HTR-8/SVneo (cell line): ENCODE data around the gene MOB3A.
"Not testable (repeated sequence)": the region's sequence is repeated elsewhere in the genome, so short reads cannot be mapped to it uniquely, and the experiment has no call there.

Source experiments
- DNase-seq: peaks from one replicate; pipeline ENCODE4 v3.0.0; 2011; ENCODE audit warnings: low spot score, mixed read lengths; ENCODE audit not compliant: insufficient read length
- FAIRE-seq: peaks from 2 replicates; lab custom pipeline; 2011; peaks lifted over from hg19 to GRCh38; lab: Jason Lieb, UNC

MOB3A gene

DNA sequence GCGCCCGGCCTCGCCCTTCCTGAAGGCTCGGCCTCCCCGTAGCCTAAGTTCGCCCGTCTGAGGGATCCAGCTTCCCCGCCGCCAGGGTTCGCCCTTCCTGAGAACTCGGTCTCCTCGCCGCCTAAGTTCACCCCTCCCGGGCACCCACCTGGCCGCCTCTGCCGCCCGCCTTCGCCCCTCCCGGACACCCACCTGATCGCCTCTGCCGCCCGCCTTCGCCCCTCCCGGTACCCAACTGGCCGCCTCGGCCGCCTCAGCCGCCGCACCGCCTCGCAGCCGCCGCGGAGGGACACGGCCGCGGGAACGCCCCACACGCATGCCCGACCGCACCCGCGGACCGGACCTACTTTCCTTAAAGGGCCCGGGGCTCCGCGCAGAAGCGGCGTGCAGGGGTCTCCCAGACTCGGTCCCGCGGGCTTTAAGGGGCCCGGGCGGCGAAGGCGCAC is at the start of gene MOB3A:
MOB3A (minus strand) TSS at position 293 of the 446 bp plus-strand sequence. CDS start 17,766 bp downstream, outside the sequence.
- FAIRE-seq (peak; percentile 51), DNase-seq (no peak)

GRCh38 chr19:2145831-2146241 is 49.7 kb upstream of the MOB3A start:
- no peak for DNase-seq
- no peak for FAIRE-seq

GRCh38 chr19:2144190-2144589 is 48.1 kb upstream of the MOB3A start:
- FAIRE-seq (no peak), DNase-seq (no peak)

GRCh38 chr19:2142173-2142829 is 46.2 kb upstream of the MOB3A start:
- FAIRE-seq (no peak), DNase-seq (no peak)

- no peak for DNase-seq
- no peak for FAIRE-seq
Observed at GRCh38 chr19:2140138-2140569, 44.0 kb upstream of the MOB3A start.

DNA sequence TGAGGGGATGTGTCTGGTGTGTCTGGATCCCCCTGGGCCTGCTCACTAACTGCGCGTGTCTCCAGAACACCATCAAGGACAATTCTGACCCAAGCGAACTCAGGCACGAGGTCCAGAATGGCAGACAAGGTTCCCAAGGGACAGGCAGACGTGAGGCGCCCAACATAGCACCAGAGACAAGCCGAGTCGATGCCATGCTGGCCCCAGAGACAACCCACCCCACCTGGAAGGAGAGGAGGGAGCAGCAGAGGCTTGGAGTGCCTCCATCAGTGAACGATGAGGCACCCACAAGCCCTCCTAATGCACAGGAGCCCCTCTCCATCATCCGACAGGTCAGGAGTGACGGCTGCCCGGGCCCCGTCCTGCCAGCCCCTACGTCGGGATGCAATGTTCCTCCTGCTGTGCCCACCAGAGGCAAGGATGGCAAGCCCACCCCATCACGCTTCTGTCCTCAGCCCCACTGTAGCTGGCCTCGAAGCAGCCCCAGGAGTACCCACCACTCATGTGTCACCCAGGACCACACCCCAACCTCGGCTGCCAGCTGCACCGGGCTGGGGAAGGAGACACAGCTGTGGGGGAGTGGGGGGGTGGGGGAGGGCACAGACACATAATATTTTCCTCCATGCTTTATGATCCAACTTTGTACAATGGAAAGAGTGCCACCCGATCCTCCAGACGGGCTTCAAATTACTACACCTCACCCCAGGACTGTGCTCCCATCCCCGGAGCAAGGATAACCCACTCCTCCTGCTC is 43.4 kb upstream of the MOB3A start:
- DNase-seq (no peak), FAIRE-seq (no peak)

DNA sequence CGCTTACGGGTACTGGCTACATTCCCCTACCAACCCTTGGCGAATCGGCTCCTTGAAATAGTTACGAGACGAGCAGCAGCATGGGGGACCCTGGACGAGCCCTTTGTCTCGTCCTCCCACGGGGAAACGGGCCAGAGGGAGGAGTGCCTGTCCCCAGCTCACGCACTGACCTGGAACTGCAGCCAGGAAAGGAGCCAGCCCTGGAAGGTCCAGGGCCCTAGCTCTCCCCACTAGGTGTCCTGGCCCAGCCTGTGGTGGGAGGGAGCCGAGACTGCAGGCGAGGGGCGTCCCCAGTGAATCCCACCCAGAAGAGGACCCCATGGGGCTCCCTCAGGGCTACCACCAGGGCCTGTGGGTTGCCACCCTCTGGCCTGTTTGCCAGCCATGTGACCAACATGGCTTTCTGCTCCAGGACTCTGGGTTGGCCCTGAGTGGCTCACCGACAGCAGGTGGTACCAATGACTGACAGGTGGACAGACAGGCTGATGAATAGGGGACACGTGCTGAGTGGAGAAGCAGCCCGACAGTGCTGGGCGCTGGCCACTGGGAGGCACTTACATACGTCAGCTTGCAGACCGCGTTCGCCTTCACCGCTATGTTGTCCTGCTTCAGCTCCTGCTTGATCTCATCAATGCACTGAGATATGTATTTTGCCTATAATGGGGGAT is 42.1 kb upstream of the MOB3A start:
- DNase-seq (no peak), FAIRE-seq (no peak)

DNA sequence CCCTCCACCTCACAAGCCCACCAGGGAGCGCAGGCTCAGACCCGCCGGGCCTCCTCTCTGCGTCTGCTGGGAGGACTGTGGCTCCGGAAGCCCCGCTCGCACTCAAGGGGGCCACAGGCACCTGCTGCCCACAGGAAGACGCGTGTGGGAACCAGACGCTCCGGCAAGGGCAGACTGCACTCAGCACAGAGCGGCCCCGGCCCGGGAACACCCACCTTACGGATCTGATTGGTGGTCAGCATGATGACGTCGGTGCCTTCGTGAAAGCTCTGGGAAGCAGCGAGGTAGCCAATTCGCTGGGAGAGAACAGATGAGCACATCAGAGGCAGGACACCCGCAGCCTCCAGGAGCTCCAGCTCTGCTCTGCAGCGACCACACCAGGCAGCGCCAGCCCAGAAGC is 40.7 kb upstream of the MOB3A start:
- no peak for FAIRE-seq
- DNase-seq = no peak

- FAIRE-seq (no peak), DNase-seq (no peak)
Observed at GRCh38 chr19:2135474-2136402, 39.6 kb upstream of the MOB3A start.

DNA sequence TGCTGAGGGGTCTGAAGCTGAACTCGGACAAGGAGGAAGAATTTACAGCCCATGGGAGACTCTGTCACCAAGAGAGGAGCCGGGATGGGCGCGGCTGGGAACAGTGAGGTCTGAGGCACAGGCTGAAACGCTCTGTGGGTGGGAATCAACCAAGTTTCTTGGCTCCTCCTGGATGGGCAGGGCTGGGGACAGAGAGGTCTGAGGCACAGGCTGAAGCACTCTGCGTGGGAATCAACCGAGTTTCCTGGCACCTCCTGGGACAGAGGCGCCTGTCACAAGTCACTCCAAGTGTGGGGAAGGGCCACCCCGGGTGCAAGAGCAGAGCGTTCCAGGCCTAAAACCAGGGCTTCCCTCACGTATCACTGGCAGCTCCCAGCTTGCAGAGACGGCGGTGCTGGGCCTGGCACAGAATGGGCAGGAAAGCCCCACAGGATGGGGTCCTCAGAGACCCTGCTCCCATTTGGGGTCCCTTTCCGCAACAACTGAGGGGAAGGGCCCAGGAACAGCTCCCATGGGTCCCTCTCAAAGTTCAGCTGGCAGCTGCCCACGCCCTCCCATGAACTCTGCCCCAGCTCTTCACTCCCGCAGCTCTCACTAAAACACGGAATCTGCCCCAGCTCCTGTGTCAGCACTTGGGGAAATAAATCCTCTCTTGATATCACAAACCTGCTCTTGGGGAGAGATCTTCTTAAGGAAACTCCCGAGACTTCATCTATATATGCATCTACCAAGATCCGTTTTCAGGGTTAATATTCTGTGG is 36.8 kb upstream of the MOB3A start:
- FAIRE-seq (no peak), DNase-seq (no peak)

DNA sequence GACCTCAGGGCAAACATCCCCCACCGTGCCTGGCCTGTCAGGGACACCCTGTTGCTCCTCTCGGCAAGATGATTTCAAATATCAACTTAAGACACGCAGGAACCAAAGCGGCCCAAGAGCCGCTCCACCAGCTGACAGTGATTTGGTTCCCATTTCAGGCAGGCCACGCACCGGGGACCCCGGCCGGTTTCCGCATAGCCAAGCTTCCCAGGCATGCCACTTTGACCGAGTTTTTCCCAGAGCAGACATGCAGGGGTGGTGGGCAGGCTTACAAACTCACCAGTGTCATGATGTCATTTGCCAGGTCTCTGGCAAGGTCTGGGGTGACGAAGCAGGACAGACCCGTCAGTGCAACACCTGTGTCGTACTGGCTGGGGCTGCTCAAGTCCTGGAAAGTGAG is 36.1 kb upstream of the MOB3A start:
- DNase-seq = no peak

DNA sequence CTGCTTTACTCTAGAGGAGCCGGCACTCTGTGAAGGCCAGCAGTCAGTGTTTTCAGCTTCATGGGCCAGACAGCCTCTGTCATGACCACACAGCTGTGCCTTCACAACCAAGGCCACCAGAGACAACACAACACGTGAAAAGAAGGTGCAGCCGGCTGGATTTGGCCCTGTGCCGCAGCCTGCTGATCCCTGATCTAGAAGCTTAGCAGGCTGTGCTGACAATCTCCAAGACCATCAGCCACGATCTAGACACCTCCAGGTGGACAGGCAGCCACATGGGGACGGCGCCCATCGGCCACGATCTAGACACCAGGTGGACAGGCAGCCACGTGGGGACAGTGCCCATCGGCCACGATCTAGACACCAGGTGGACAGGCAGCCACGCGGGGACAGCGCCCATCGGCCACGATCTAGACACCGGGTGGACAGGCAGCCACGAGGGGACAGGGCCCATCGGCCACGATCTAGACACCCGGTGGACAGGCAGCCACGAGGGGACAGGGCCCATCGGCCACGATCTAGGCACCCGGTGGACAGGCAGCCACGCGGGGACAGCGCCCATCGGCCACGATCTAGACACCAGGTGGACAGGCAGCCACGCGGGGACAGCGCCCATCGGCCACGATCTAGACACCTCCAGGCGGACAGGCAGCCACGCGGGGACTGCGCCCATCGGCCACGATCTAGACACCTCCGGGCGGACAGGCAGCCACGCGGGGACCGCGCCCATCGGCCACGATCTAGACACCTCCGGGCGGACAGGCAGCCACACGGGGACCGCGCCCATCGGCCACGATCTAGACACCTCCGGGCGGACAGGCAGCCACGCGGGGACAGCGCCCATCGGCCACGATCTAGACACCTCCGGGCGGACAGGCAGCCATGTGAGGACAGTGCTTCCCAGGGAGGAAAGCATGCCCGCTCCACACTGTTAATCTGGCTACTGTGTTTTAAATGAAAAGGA is 35.2 kb upstream of the MOB3A start:
- FAIRE-seq, DNase-seq: not testable (repeated sequence)

More for the DNA sequence above, 36.1 kb upstream of the MOB3A start:
- FAIRE-seq = no peak

GRCh38 chr19:2129892-2130770 is 34.0 kb upstream of the MOB3A start:
- FAIRE-seq (no peak), DNase-seq (no peak)

DNA sequence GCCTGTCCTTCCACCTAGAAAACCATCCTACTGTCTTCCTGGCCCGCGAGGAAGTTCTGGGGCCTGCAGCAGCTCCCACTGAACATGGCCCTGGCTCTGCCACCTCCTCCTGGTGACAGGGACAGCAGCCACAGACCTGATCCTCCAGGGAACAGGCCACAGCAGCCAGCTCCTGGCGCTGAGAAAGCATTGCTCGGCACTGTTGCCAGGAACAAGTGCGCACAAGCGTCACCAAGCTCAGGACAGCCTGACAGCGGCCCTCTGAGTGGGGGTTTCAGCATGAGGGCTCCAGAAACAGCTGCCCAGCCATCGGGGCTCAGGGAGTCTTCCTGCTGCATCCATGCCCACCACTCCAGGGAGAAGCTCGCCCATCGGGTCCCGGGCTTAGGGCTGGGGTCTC is 33.4 kb upstream of the MOB3A start:
- no peak for DNase-seq
- no peak for FAIRE-seq

DNA sequence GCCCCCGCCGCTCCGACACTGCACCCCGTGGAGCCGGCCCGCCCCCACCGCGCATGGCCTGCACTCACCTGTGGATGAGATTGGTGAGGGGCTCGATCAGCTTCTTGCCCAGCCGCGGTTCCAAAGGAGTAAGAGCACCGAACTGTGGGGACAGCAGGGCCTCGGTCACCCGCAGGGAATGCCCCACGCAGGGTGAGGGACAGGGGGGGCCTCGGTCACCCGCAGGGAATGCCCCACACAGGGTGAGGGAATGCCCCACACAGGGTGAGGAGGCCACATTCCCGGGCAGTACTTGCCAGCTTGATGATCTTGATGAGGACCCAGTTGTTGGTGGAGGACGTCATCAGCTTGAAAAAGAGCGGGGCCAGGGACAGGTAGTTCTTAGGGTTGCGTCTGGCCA is 32.9 kb upstream of the MOB3A start:
- no peak for FAIRE-seq

GRCh38 chr19:2128252-2128651 is 32.1 kb upstream of the MOB3A start:
- not testable (repeated sequence) for DNase-seq, FAIRE-seq

More for the DNA sequence above, 32.9 kb upstream of the MOB3A start:
- DNase-seq = no peak

DNA sequence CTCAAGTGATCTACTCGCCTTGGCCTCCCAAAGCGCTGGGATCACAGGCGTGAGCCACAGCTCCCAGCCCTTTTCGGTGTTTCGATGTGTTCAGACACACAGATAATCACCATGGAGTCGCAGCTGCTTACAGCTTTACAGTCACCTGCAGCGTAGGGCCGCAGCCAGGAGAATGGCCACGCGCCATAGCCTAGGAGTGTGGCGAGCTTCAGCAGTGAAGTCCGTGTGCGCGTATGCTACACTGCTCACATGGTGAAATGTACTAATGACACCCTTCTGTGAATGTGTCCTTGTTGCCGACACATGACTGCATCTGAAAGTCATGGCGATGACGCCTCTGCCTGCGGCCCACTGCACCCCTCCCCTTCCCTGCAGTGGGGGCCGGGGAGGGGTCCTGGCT is 31.6 kb upstream of the MOB3A start:
- DNase-seq = no peak
- FAIRE-seq = no peak
